ENCODE measurements around the gene ANO10.

ANO10 gene

GRCh38 chr3:43434431-43434830 is 187.4 kb downstream of the ANO10 start:
- intact Hi-C loops (cut with DNase I): no loop called here
- DNase-seq: no peak

- intact Hi-C loops (cut with DNase I): no loop called here
- no peak for DNase-seq
These were observed 189.3 kb downstream of the ANO10 start for GRCh38 chr3:43432462-43432861.

- intact Hi-C loops (cut with DNase I): no loop called here
These were observed 195.4 kb downstream of the ANO10 start for GRCh38 chr3:43426388-43426787.

GRCh38 chr3:43425829-43426228 is 196.0 kb downstream of the ANO10 start:
- intact Hi-C loops (cut with DNase I): no loop called here
- DNase-seq: no peak

More at GRCh38 chr3:43426388-43426787, 195.4 kb downstream of the ANO10 start:
- DNase-seq: no peak

GRCh38 chr3:43423639-43424038 is 198.2 kb downstream of the ANO10 start:
- no peak for DNase-seq
- intact Hi-C loops (cut with DNase I): no loop called here

- DNase-seq: peak in 1 of 10 donors; percentile 69
- intact Hi-C loops (cut with DNase I): no loop called here
These were observed 198.7 kb downstream of the ANO10 start for GRCh38 chr3:43423142-43423541.

- intact Hi-C loops (cut with DNase I): no loop called here
- DNase-seq: no peak
These were observed 203.1 kb downstream of the ANO10 start for GRCh38 chr3:43418601-43419272.

- DNase-seq: no peak
- intact Hi-C loops (cut with DNase I): no loop called here
These were observed 204.7 kb downstream of the ANO10 start for GRCh38 chr3:43417133-43417532.

- intact Hi-C loops (cut with DNase I): no loop called here
- no peak for DNase-seq
These were observed 206.7 kb downstream of the ANO10 start for GRCh38 chr3:43415088-43415487.

- intact Hi-C loops (cut with DNase I): no loop called here
- DNase-seq: no peak
These were observed 208.0 kb downstream of the ANO10 start for GRCh38 chr3:43413676-43414368.

GRCh38 chr3:43411429-43411828 is 210.4 kb downstream of the ANO10 start:
- DNase-seq: peak in 5 of 10 donors; percentile 26 to 48 (median 31)
- intact Hi-C loops (cut with DNase I): no loop called here

GRCh38 chr3:43410592-43410991 is 211.2 kb downstream of the ANO10 start:
- intact Hi-C loops (cut with DNase I): no loop called here
- no peak for DNase-seq

- intact Hi-C loops (cut with DNase I): no loop called here
These were observed 212.3 kb downstream of the ANO10 start for GRCh38 chr3:43409506-43409905.

GRCh38 chr3:43406643-43407023 is 215.2 kb downstream of the ANO10 start:
- DNase-seq: no peak
- intact Hi-C loops (cut with DNase I): no loop called here

More at GRCh38 chr3:43409506-43409905, 212.3 kb downstream of the ANO10 start:
- DNase-seq: no peak

GRCh38 chr3:43405888-43406642 is 215.7 kb downstream of the ANO10 start:
- intact Hi-C loops (cut with DNase I): no loop called here
- peak in 8 of 10 donors; percentile 32 to 94 (median 70) for DNase-seq

GRCh38 chr3:43400781-43401730 is 220.8 kb downstream of the ANO10 start:
- DNase-seq: no peak
- intact Hi-C loops (cut with DNase I): no loop called here

- intact Hi-C loops (cut with DNase I): no loop called here
- no peak for DNase-seq
These were observed 221.6 kb downstream of the ANO10 start for GRCh38 chr3:43400167-43400566.

GRCh38 chr3:43399034-43399433 is 222.8 kb downstream of the ANO10 start:
- no peak for DNase-seq
- intact Hi-C loops (cut with DNase I): no loop called here

- intact Hi-C loops (cut with DNase I): no loop called here
- DNase-seq: no peak
These were observed 227.7 kb downstream of the ANO10 start for GRCh38 chr3:43394041-43394554.

- no peak for DNase-seq
- intact Hi-C loops (cut with DNase I): no loop called here
These were observed 230.2 kb downstream of the ANO10 start for GRCh38 chr3:43391621-43392020.

All from posterior cingulate gyrus (tissue), 11 donors.